Liver (tissue), 9 donors: ENCODE measurements around the gene MYO15B. TPM values are rescaled to one million over a fixed set of nuclear protein-coding genes. Genes with fewer than 3 reads are reported as not detected.

Experiments
- DNase-seq: peaks from one replicate; pipeline ENCODE4 v3.0.0-alpha.2; 2017; ENCODE audit warnings: low spot score
- H3K27ac ChIP-seq, 2 donors: one replicate each; pipeline ENCODE4 v1.7.0; 2013; ENCODE audit warnings: inconsistent platforms in 2 of 2, low read length in 2 of 2, control low read depth in 1 of 2, low read depth in 1 of 2, mild to moderate bottlenecking in 1 of 2
- H3K27me3 ChIP-seq, 4 donors: one replicate each; pipeline versions ENCODE4 v1.6.1 to v1.7.0; 2013; ENCODE audit warnings: low read length in 3 of 4, inconsistent platforms in 1 of 4, mild to moderate bottlenecking in 1 of 4, moderate library complexity in 1 of 4; ENCODE audit not compliant: control insufficient read depth in 4 of 4, insufficient read depth in 4 of 4
- H3K36me3 ChIP-seq, 4 donors: one replicate each; pipeline versions ENCODE4 v1.6.1 to v1.7.0; 2013; ENCODE audit warnings: low read length in 3 of 4, mild to moderate bottlenecking in 3 of 4, low read depth in 1 of 4, moderate library complexity in 1 of 4; ENCODE audit not compliant: control insufficient read depth in 4 of 4, insufficient read depth in 3 of 4
- H3K4me1 ChIP-seq, 4 donors: one replicate each; pipeline versions ENCODE4 v1.6.1 to v1.7.0; 2013; ENCODE audit warnings: low read length in 3 of 4, mild to moderate bottlenecking in 3 of 4, moderate library complexity in 1 of 4; ENCODE audit not compliant: control insufficient read depth in 4 of 4, insufficient read depth in 4 of 4
- H3K4me3 ChIP-seq, 3 donors: one replicate each; pipeline versions ENCODE4 v1.6.1 to v1.7.0; 2013; ENCODE audit warnings: low read length in 3 of 3, control low read depth in 1 of 3, low read depth in 1 of 3, mild to moderate bottlenecking in 1 of 3
- H3K9ac ChIP-seq, 2 donors: one replicate each; pipeline ENCODE4 v1.7.0; 2013; ENCODE audit warnings: low read length in 2 of 2, mild to moderate bottlenecking in 2 of 2, moderate library complexity in 2 of 2, control low read depth in 1 of 2, low read depth in 1 of 2
- H3K9me3 ChIP-seq, 4 donors: one replicate each; pipeline versions ENCODE4 v1.6.1 to v1.7.0; 2013; ENCODE audit warnings: low read length in 3 of 4; ENCODE audit not compliant: control insufficient read depth in 4 of 4
- EGR1 ChIP-seq, 2 donors: IDR thresholded peaks; 2 replicates each; pipeline ENCODE4 v1.6.1; 2016 to 2018; ENCODE audit warnings: antibody characterized with exemption in 2 of 2, low read depth in 2 of 2
- FOXA1 ChIP-seq: IDR thresholded peaks from 2 replicates; pipeline ENCODE4 v1.6.1; 2016; ENCODE audit warnings: antibody characterized with exemption
- FOXA2 ChIP-seq: IDR thresholded peaks from 2 replicates; pipeline ENCODE4 v1.6.1; 2016; ENCODE audit warnings: antibody characterized with exemption
- GABPA ChIP-seq, 2 donors: IDR thresholded peaks in 1 of 2; conservative IDR thresholded peaks in 1 of 2; 2 replicates each; pipeline ENCODE4 v1.6.1; 2016; ENCODE audit warnings: antibody characterized with exemption in 2 of 2, mild to moderate bottlenecking in 1 of 2, moderate library complexity in 1 of 2
- HNF4A ChIP-seq, 2 donors: conservative IDR thresholded peaks; 2 replicates each; pipeline ENCODE4 v1.6.1; 2016; ENCODE audit warnings: antibody characterized with exemption in 2 of 2, mild to moderate bottlenecking in 2 of 2
- HNF4G ChIP-seq: IDR thresholded peaks from 2 replicates; pipeline ENCODE4 v1.6.1; 2016; ENCODE audit warnings: antibody characterized with exemption
- JUND ChIP-seq, 2 donors: IDR thresholded peaks; 2 replicates each; pipeline ENCODE4 v1.6.1; 2016; ENCODE audit warnings: antibody characterized with exemption in 2 of 2
- NR2F2 ChIP-seq: IDR thresholded peaks from 2 replicates; pipeline ENCODE4 v1.6.1; 2016; ENCODE audit warnings: antibody characterized with exemption
- RAD21 ChIP-seq, 2 donors: IDR thresholded peaks; 2 replicates each; pipeline ENCODE4 v1.6.1; 2016; ENCODE audit warnings: antibody characterized with exemption in 2 of 2, mild to moderate bottlenecking in 2 of 2
- RXRA ChIP-seq, 2 donors: IDR thresholded peaks; 2 replicates each; pipeline ENCODE4 v1.6.1; 2017 to 2018; ENCODE audit warnings: antibody characterized with exemption in 2 of 2, mild to moderate bottlenecking in 1 of 2
- SP1 ChIP-seq: IDR thresholded peaks from 2 replicates; pipeline ENCODE4 v1.6.1; 2018; ENCODE audit warnings: antibody characterized with exemption, mild to moderate bottlenecking
- TAF1 ChIP-seq: conservative IDR thresholded peaks from 2 replicates; pipeline ENCODE4 v1.6.1; 2016; ENCODE audit warnings: antibody characterized with exemption, mild to moderate bottlenecking
- YY1 ChIP-seq: IDR thresholded peaks from 2 replicates; pipeline ENCODE4 v1.6.1; 2016; ENCODE audit warnings: antibody characterized with exemption, mild to moderate bottlenecking
- WGBS: extraction: QIAGEN DNeasy Blood & Tissue Kit; methylation state at CpG from one replicate; pipeline ENCODE4 v1.1.7; 2013; 5-methylcytosine and 5-hydroxymethylcytosine counted together
- polyA plus RNA-seq, 2 donors: library from polyadenylated mRNA; stranded (reverse) in 1 of 2; unstranded in 1 of 2; fragments of 200-250 nt in 1 of 2; fragments of >200 nt in 1 of 2; fragmentation: Nextera tagmentation in 1 of 2; extraction: Ambion mirVana in 1 of 2; gene quantifications; one replicate each; pipeline versions ENCODE4 v1.2.1 to v1.2.3, GENCODE V29; 2013 to 2015
- total RNA-seq, 2 donors: library from RNA; depleted of rRNA; stranded (reverse); fragments of >200 nt; gene quantifications; one replicate each; pipeline ENCODE4 v1.2.3, GENCODE V29; 2014
- TF ChIP-seq, protein P1 (sequence below): IDR thresholded peaks from 2 replicates; pipeline ENCODE4 v1.6.1; 2016; ENCODE audit warnings: antibody characterized with exemption
- TF ChIP-seq, protein P2 (sequence below): IDR thresholded peaks from 2 replicates; pipeline ENCODE4 v1.6.1; 2016; ENCODE audit warnings: antibody characterized with exemption, mild to moderate bottlenecking
- TF ChIP-seq, protein P3 (sequence below): fragments of 150-350 bp; IDR thresholded peaks from 2 replicates; pipeline ENCODE4 v1.5.1; 2017; ENCODE audit warnings: improper control_type of control experiment, low read depth, low read length; ENCODE audit not compliant: missing input control
- TF ChIP-seq, protein P4 (sequence below): IDR thresholded peaks from 2 replicates; pipeline ENCODE4 v1.6.1; 2016; ENCODE audit warnings: antibody characterized with exemption
- TF ChIP-seq, protein P5 (sequence below): IDR thresholded peaks from 2 replicates; pipeline ENCODE4 v1.6.1; 2016; ENCODE audit warnings: antibody characterized with exemption
- donor health status: healthy.
- donor health status: healthy.
- donor health status: healthy.
- donor health status: healthy.
- donor health status: healthy.

The MYO15B gene
- total and polyA plus RNA-seq, 4 donors, result 13.3 to 34.4 (median 18.0) TPM

DNA sequence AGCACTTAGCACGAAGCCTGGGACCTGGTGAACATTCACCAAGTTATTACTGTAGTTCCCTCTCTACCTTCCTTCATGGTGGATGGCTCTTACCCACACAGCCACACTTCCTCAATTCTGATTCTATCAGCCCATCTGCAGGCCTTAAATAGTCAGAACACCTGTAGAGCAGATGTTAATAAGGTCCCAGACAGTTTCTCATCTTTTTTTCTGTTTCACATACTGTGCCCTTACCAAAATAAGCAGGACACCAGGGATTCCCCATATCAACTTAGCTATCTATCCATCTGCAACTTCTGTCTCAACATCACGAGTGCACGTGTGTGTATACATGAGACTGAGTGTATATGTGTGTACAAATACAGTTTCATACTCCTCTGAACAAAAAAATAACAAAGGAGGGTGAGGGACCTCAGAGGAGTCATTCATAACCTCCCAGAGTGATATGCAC lies 76.5 kb downstream of the MYO15B start:
- H3K36me3 ChIP-seq, result peaks cover 9 to 33% (median 29%) of the 10 kb centered on the region in 4 donors
- H3K9ac ChIP-seq, result no peak overlapping the region
- TF ChIP-seq FOXA1 (no peak), JUND (IDR thresholded peaks at IDR 0.05) (no peak), YY1 (no peak), NR2F2 (no peak), EGR1 (IDR thresholded peaks at IDR 0.05; ENCODE audit: low read depth in 2 of 2) (no peak), HNF4A (conservative IDR thresholded peaks at IDR 0.05) (no peak), FOXA2 (no peak), HNF4G (no peak), SP1 (no peak), TAF1 (no peak), GABPA (IDR thresholded peaks at IDR 0.05 in 1 of 2, conservative IDR thresholded peaks at IDR 0.05 in 1 of 2) (no peak), RXRA (IDR thresholded peaks at IDR 0.05) (no peak), RAD21 (IDR thresholded peaks at IDR 0.05) (no peak)
- TF ChIP-seq, protein P1, sequence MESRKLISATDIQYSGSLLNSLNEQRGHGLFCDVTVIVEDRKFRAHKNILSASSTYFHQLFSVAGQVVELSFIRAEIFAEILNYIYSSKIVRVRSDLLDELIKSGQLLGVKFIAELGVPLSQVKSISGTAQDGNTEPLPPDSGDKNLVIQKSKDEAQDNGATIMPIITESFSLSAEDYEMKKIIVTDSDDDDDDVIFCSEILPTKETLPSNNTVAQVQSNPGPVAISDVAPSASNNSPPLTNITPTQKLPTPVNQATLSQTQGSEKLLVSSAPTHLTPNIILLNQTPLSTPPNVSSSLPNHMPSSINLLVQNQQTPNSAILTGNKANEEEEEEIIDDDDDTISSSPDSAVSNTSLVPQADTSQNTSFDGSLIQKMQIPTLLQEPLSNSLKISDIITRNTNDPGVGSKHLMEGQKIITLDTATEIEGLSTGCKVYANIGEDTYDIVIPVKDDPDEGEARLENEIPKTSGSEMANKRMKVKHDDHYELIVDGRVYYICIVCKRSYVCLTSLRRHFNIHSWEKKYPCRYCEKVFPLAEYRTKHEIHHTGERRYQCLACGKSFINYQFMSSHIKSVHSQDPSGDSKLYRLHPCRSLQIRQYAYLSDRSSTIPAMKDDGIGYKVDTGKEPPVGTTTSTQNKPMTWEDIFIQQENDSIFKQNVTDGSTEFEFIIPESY, result no peak
- TF ChIP-seq, protein P2, sequence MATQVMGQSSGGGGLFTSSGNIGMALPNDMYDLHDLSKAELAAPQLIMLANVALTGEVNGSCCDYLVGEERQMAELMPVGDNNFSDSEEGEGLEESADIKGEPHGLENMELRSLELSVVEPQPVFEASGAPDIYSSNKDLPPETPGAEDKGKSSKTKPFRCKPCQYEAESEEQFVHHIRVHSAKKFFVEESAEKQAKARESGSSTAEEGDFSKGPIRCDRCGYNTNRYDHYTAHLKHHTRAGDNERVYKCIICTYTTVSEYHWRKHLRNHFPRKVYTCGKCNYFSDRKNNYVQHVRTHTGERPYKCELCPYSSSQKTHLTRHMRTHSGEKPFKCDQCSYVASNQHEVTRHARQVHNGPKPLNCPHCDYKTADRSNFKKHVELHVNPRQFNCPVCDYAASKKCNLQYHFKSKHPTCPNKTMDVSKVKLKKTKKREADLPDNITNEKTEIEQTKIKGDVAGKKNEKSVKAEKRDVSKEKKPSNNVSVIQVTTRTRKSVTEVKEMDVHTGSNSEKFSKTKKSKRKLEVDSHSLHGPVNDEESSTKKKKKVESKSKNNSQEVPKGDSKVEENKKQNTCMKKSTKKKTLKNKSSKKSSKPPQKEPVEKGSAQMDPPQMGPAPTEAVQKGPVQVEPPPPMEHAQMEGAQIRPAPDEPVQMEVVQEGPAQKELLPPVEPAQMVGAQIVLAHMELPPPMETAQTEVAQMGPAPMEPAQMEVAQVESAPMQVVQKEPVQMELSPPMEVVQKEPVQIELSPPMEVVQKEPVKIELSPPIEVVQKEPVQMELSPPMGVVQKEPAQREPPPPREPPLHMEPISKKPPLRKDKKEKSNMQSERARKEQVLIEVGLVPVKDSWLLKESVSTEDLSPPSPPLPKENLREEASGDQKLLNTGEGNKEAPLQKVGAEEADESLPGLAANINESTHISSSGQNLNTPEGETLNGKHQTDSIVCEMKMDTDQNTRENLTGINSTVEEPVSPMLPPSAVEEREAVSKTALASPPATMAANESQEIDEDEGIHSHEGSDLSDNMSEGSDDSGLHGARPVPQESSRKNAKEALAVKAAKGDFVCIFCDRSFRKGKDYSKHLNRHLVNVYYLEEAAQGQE, result no peak
- TF ChIP-seq, protein P3, sequence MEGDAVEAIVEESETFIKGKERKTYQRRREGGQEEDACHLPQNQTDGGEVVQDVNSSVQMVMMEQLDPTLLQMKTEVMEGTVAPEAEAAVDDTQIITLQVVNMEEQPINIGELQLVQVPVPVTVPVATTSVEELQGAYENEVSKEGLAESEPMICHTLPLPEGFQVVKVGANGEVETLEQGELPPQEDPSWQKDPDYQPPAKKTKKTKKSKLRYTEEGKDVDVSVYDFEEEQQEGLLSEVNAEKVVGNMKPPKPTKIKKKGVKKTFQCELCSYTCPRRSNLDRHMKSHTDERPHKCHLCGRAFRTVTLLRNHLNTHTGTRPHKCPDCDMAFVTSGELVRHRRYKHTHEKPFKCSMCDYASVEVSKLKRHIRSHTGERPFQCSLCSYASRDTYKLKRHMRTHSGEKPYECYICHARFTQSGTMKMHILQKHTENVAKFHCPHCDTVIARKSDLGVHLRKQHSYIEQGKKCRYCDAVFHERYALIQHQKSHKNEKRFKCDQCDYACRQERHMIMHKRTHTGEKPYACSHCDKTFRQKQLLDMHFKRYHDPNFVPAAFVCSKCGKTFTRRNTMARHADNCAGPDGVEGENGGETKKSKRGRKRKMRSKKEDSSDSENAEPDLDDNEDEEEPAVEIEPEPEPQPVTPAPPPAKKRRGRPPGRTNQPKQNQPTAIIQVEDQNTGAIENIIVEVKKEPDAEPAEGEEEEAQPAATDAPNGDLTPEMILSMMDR, result no peak
- TF ChIP-seq, protein P4, sequence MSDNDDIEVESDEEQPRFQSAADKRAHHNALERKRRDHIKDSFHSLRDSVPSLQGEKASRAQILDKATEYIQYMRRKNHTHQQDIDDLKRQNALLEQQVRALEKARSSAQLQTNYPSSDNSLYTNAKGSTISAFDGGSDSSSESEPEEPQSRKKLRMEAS, result no peak
- TF ChIP-seq, protein P5, sequence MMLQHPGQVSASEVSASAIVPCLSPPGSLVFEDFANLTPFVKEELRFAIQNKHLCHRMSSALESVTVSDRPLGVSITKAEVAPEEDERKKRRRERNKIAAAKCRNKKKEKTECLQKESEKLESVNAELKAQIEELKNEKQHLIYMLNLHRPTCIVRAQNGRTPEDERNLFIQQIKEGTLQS, result no peak
- no peaks in the 10 kb centered on the region for H3K9me3 ChIP-seq
- 92% methylated on average over 3 of the region's 3 CpGs for WGBS
- H3K27ac ChIP-seq, result no peak overlapping the region
- peaks cover 5 to 27% (median 24%) of the 10 kb centered on the region in 4 donors for H3K4me1 ChIP-seq
- no peaks in the 10 kb centered on the region for H3K27me3 ChIP-seq
- H3K4me3 ChIP-seq, result no peak overlapping the region
- DNase-seq, result no peak
